ENCODE data around the gene MRGPRX1.

- TF ChIP-seq CTCF (IDR thresholded peaks at IDR 0.05): no peak
- TF ChIP-seq POLR2A (IDR thresholded peaks at IDR 0.05): no peak
Observed at GRCh38 chr11:18972336-18972735, 33.1 kb upstream of the MRGPRX1 start.

Measured in heart left ventricle (tissue), 13 donors.